HepG2 (cell line): Measurements from ENCODE around the gene AXIN2. TPM values are rescaled to one million over a fixed set of nuclear protein-coding genes. Genes with fewer than 3 reads are reported as not detected.

ENCODE experiments used
- AKAP8 ChIP-seq: sonication (generic); formaldehyde crosslinking; IDR thresholded peaks from 2 replicates; pipeline ENCODE4 v1.5.1; 2020; ENCODE audit warnings: mild to moderate bottlenecking, missing genetic modification reagents
- CEBPB ChIP-seq: IDR thresholded peaks from 2 replicates; pipeline ENCODE4 v1.6.1; 2011; ENCODE audit warnings: low read depth, low read length, improper control_type of control experiment, borderline replicate concordance
- EP300 ChIP-seq, 3 experiments: sonication (generic) in 1 of 3; formaldehyde crosslinking in 1 of 3; IDR thresholded peaks; 2 replicates each; pipeline versions ENCODE4 v1.5.1 to v1.6.1; 2011 to 2020; ENCODE audit warnings: low read depth in 2 of 3, low read length in 2 of 3, borderline replicate concordance in 1 of 3, improper control_type of control experiment in 1 of 3, mild to moderate bottlenecking in 1 of 3, missing genetic modification reagents in 1 of 3, moderate library complexity in 1 of 3
- HDAC2 ChIP-seq: sonication (generic); formaldehyde crosslinking; IDR thresholded peaks from 2 replicates; pipeline ENCODE4 v1.4.0; 2020; ENCODE audit warnings: missing genetic modification reagents
- HMG20A ChIP-seq: IDR thresholded peaks from 2 replicates; pipeline ENCODE4 v1.6.1; 2016; ENCODE audit warnings: borderline replicate concordance
- HNF4A ChIP-seq: sonication (generic); formaldehyde crosslinking; IDR thresholded peaks from 2 replicates; pipeline ENCODE4 v1.4.0; 2020; ENCODE audit warnings: missing genetic modification reagents
- HNRNPK ChIP-seq: fragments of 200-400 bp; formaldehyde crosslinking; IDR thresholded peaks from 2 replicates; pipeline ENCODE4 v1.6.1; 2018; ENCODE audit warnings: low read length, low read depth, moderate library complexity, mild to moderate bottlenecking; ENCODE audit not compliant: poor library complexity, severe bottlenecking
- MYNN ChIP-seq: sonication (generic); formaldehyde crosslinking; IDR thresholded peaks from 2 replicates; pipeline ENCODE4 v1.4.0; 2020; ENCODE audit warnings: mild to moderate bottlenecking, low read depth, missing genetic modification reagents
- NCOA5 ChIP-seq: sonication (generic); formaldehyde crosslinking; IDR thresholded peaks from 2 replicates; pipeline ENCODE4 v1.4.0; 2020; ENCODE audit warnings: missing genetic modification reagents
- NFRKB ChIP-seq: fragments of 450-650 bp; IDR thresholded peaks from 2 replicates; pipeline ENCODE4 v1.6.1; 2017
- NFYC ChIP-seq: IDR thresholded peaks from 2 replicates; pipeline ENCODE4 v1.6.1; 2016; ENCODE audit warnings: missing genetic modification reagents, missing compliant biosample characterization
- POLR2G ChIP-seq: fragments of 200-400 bp; formaldehyde crosslinking; IDR thresholded peaks from 2 replicates; pipeline ENCODE4 v1.6.1; 2018; ENCODE audit warnings: mild to moderate bottlenecking, low read depth, low read length, moderate library complexity
- RAD51 ChIP-seq: fragments of 450-650 bp; IDR thresholded peaks from 2 replicates; pipeline ENCODE4 v1.6.1; 2016; ENCODE audit warnings: borderline replicate concordance
- RBAK ChIP-seq: sonication (generic); formaldehyde crosslinking; IDR thresholded peaks from 2 replicates; pipeline ENCODE4 v1.5.1; 2020; ENCODE audit warnings: mild to moderate bottlenecking, missing genetic modification reagents
- RBM22 ChIP-seq: fragments of 200-400 bp; formaldehyde crosslinking; optimal IDR thresholded peaks from 2 replicates; pipeline ENCODE3; 2017; ENCODE audit warnings: mild to moderate bottlenecking, low read length, moderate library complexity
- RFX3 ChIP-seq: IDR thresholded peaks from 2 replicates; pipeline ENCODE4 v1.6.1; 2016; ENCODE audit warnings: missing biosample characterization, missing genetic modification reagents
- SNAI1 ChIP-seq: sonication (generic); formaldehyde crosslinking; IDR thresholded peaks from 2 replicates; pipeline ENCODE4 v1.5.0; 2020; ENCODE audit warnings: mild to moderate bottlenecking, missing genetic modification reagents, borderline replicate concordance
- SPEN ChIP-seq: sonication (generic); formaldehyde crosslinking; IDR thresholded peaks from 2 replicates; pipeline ENCODE4 v1.5.1; 2020; ENCODE audit warnings: low read depth, mild to moderate bottlenecking, missing genetic modification reagents
- ZC3H13 ChIP-seq: sonication (generic); formaldehyde crosslinking; IDR thresholded peaks from 2 replicates; pipeline ENCODE4 v1.8.1; 2023; ENCODE audit warnings: mild to moderate bottlenecking, missing genetic modification reagents, moderate library complexity
- ZIK1 ChIP-seq: sonication (generic); formaldehyde crosslinking; IDR thresholded peaks from 2 replicates; pipeline ENCODE4 v1.5.0; 2020; ENCODE audit warnings: mild to moderate bottlenecking, low read depth, missing genetic modification reagents, borderline replicate concordance
- ZKSCAN8 ChIP-seq: IDR thresholded peaks from 2 replicates; pipeline ENCODE4 v1.6.1; 2016; ENCODE audit warnings: borderline replicate concordance, missing genetic modification reagents, missing compliant biosample characterization
- ZNF44 ChIP-seq: sonication (generic); formaldehyde crosslinking; IDR thresholded peaks from 2 replicates; pipeline ENCODE4 v1.5.1; 2020; ENCODE audit warnings: mild to moderate bottlenecking, missing genetic modification reagents
- ZNF605 ChIP-seq: sonication (generic); formaldehyde crosslinking; IDR thresholded peaks from 2 replicates; pipeline ENCODE4 v1.8.0; 2022; ENCODE audit warnings: mild to moderate bottlenecking, missing genetic modification reagents
- ZNF7 ChIP-seq: IDR thresholded peaks from 2 replicates; pipeline ENCODE4 v1.6.1; 2016; ENCODE audit warnings: missing biosample characterization, missing genetic modification reagents
- ZNF724P ChIP-seq: sonication (generic); formaldehyde crosslinking; IDR thresholded peaks from 2 replicates; pipeline ENCODE4 v1.8.0; 2022; ENCODE audit warnings: missing genetic modification reagents, borderline replicate concordance
- ZNF790 ChIP-seq: sonication (generic); formaldehyde crosslinking; IDR thresholded peaks from 2 replicates; pipeline ENCODE4 v1.8.0; 2022; ENCODE audit warnings: missing genetic modification reagents, mild to moderate bottlenecking, borderline replicate concordance
- polyA plus RNA-seq, 8 experiments: library from polyadenylated mRNA; depleted of rRNA in 3 of 8; stranded (reverse) in 7 of 8; unstranded in 1 of 8; fragments of >200 nt; fragmentation: Illumina TruSeq in 4 of 8; extraction: Trizol in 4 of 8; gene quantifications; 2 replicates each; pipeline versions ENCODE4 v1.2.1 to v1.2.3, GENCODE V29; 2011 to 2016; ENCODE audit warnings: low read depth in 4 of 8, missing spikeins in 1 of 8, mixed read lengths in 1 of 8; ENCODE audit not compliant: insufficient read depth in 1 of 8
- total RNA-seq, 5 experiments: library from RNA; depleted of rRNA; stranded (reverse); fragments of >200 nt; fragmentation: Illumina TruSeq; extraction: Trizol; gene quantifications; 2 replicates each; pipeline ENCODE4 v1.2.3, GENCODE V29; 2016; ENCODE audit warnings: low read depth in 1 of 5
- TF ChIP-seq, protein P1 (sequence below): sonication (generic); formaldehyde crosslinking; IDR thresholded peaks from 2 replicates; pipeline ENCODE4 v1.4.0; 2020; ENCODE audit warnings: mild to moderate bottlenecking, missing genetic modification reagents

AXIN2 gene
- total and polyA plus RNA-seq, 2 of the 13 experiments (the other 11 are each of a cell fraction or from before 2014, with no cell fraction given) = 58.6 to 63.4 TPM

DNA sequence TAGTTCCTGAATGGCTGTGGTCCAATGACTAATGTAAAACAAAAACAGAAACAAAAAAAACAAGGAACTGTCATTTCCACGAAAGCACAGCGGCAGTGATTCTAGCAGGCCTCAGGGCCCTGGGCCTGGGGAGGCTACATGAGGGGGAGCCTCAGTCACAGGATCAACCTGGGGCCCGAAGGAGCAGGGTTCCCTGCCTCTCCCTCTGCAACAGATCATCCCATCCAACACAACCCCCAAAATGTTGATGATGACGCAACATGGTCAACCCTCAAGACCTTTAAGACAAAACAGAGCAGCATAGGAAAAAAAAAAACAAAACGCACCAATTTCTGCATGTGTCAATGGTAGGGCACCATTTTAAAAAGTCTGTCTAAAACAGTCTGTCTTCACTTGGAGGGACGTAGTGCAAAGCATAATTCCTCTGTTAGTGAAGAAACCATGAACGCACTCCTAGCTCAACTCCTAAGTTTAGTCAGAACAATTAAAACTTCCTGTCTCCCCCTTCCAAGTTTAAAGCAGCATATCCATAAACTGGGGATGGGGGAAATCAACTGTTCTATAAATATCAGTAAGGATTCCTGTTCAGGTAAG, 32.3 kb downstream of the AXIN2 start (continued):
- TF ChIP-seq NCOA5 (CRISPR knock-in tag) (no peak), MYNN (CRISPR knock-in tag) (no peak), HNF4A (CRISPR knock-in tag) (no peak), HDAC2 (CRISPR knock-in tag) (no peak), AKAP8 (no peak), ZNF790 (CRISPR knock-in tag) (no peak), CEBPB (peak; percentile 81), EP300 (IDR thresholded peaks at IDR 0.05; ENCODE audit: low read depth in 2 of 2, low read length in 2 of 2) (no peak), EP300 (CRISPR knock-in tag; IDR thresholded peaks at IDR 0.05; ENCODE audit: borderline replicate concordance) (no peak), RAD51 (no peak), NFYC (CRISPR knock-in tag) (no peak), ZNF605 (CRISPR knock-in tag) (no peak), POLR2G (peak; percentile 47; the same call in 1 of the 2 replicates), HNRNPK (no peak), ZNF724P (CRISPR knock-in tag) (no peak), RFX3 (CRISPR knock-in tag) (no peak), NFRKB (no peak), SPEN (CRISPR knock-in tag) (no peak), SNAI1 (CRISPR knock-in tag) (no peak), RBM22 (peak; percentile 99), ZKSCAN8 (CRISPR knock-in tag) (no peak), ZNF44 (CRISPR knock-in tag) (no peak), ZC3H13 (CRISPR knock-in tag) (0 out of 2 replicates have a peak, but pooled peaks have one; percentile 42), RBAK (CRISPR knock-in tag) (no peak), ZIK1 (CRISPR knock-in tag) (no peak), HMG20A (CRISPR knock-in tag) (no peak), ZNF7 (CRISPR knock-in tag) (no peak)
- TF ChIP-seq, protein P1, sequence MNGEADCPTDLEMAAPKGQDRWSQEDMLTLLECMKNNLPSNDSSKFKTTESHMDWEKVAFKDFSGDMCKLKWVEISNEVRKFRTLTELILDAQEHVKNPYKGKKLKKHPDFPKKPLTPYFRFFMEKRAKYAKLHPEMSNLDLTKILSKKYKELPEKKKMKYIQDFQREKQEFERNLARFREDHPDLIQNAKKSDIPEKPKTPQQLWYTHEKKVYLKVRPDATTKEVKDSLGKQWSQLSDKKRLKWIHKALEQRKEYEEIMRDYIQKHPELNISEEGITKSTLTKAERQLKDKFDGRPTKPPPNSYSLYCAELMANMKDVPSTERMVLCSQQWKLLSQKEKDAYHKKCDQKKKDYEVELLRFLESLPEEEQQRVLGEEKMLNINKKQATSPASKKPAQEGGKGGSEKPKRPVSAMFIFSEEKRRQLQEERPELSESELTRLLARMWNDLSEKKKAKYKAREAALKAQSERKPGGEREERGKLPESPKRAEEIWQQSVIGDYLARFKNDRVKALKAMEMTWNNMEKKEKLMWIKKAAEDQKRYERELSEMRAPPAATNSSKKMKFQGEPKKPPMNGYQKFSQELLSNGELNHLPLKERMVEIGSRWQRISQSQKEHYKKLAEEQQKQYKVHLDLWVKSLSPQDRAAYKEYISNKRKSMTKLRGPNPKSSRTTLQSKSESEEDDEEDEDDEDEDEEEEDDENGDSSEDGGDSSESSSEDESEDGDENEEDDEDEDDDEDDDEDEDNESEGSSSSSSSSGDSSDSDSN (CRISPR knock-in tag) = no peak
